HL-60 (cell line): ENCODE data around the gene RFX7.

Experiments used
- POLR2AphosphoS5 ChIP-seq: IDR thresholded peaks from 2 replicates; pipeline ENCODE4 v1.6.1; 2012; ENCODE audit warnings: low read depth
- REST ChIP-seq: IDR thresholded peaks from 2 replicates; pipeline ENCODE4 v1.6.1; 2012; ENCODE audit warnings: low read depth; ENCODE audit not compliant: insufficient replicate concordance
- TF ChIP-seq, protein P1 (sequence below): IDR thresholded peaks from one replicate; pipeline ENCODE4 v1.5.1; 2011; ENCODE audit warnings: low read length, control low read depth, inconsistent platforms; ENCODE audit not compliant: insufficient read depth

GRCh38 chr15:56233549-56233948, 10.1 kb downstream of the RFX7 start:
- TF ChIP-seq POLR2AphosphoS5 (no peak), REST (no peak)
- TF ChIP-seq, protein P1, sequence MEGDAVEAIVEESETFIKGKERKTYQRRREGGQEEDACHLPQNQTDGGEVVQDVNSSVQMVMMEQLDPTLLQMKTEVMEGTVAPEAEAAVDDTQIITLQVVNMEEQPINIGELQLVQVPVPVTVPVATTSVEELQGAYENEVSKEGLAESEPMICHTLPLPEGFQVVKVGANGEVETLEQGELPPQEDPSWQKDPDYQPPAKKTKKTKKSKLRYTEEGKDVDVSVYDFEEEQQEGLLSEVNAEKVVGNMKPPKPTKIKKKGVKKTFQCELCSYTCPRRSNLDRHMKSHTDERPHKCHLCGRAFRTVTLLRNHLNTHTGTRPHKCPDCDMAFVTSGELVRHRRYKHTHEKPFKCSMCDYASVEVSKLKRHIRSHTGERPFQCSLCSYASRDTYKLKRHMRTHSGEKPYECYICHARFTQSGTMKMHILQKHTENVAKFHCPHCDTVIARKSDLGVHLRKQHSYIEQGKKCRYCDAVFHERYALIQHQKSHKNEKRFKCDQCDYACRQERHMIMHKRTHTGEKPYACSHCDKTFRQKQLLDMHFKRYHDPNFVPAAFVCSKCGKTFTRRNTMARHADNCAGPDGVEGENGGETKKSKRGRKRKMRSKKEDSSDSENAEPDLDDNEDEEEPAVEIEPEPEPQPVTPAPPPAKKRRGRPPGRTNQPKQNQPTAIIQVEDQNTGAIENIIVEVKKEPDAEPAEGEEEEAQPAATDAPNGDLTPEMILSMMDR, result no peak
